Ascending aorta (tissue), 2 donors: Measurements from ENCODE around the gene CD68. TPM values are rescaled to one million over a fixed set of nuclear protein-coding genes. Genes with fewer than 3 reads are reported as not detected.
"Not testable (repeated sequence)": the region's sequence is repeated elsewhere in the genome, so short reads cannot be mapped to it uniquely, and the experiment has no call there.

Experiments used
- DNase-seq, 2 donors: peaks; one replicate each; pipeline ENCODE4 v3.0.0-alpha.2; 2019; ENCODE audit warnings: low spot score in 2 of 2
- H3K27ac ChIP-seq, 2 donors: fragments of 200-600 bp; sonication (generic); one replicate each; pipeline ENCODE4 v1.5.1; 2016 to 2017; ENCODE audit warnings: mild to moderate bottlenecking in 1 of 2
- H3K27me3 ChIP-seq: fragments of 200-600 bp; sonication (generic); one replicate; pipeline ENCODE4 v1.5.1; 2017
- H3K36me3 ChIP-seq, 2 donors: fragments of 200-600 bp; sonication (generic); one replicate each; pipeline ENCODE4 v1.5.1; 2016
- H3K4me1 ChIP-seq, 2 donors: fragments of 200-600 bp; sonication (generic); one replicate each; pipeline ENCODE4 v1.5.1; 2016 to 2017; ENCODE audit warnings: mild to moderate bottlenecking in 1 of 2
- H3K4me3 ChIP-seq, 2 donors: fragments of 200-600 bp; sonication (generic); one replicate each; pipeline ENCODE4 v1.5.1; 2016 to 2017; ENCODE audit warnings: mild to moderate bottlenecking in 1 of 2
- H3K9me3 ChIP-seq, 2 donors: fragments of 200-600 bp; sonication (generic); one replicate each; pipeline ENCODE4 v1.5.1; 2016
- CTCF ChIP-seq, 3 experiments: fragments of 200-600 bp in 2 of 3; fragments of 450-650 bp in 1 of 3; sonication (generic) in 2 of 3; IDR thresholded peaks; one replicate each; pipeline ENCODE4 v1.5.1; 2016 to 2019; ENCODE audit warnings: antibody characterized with exemption in 3 of 3, mild to moderate bottlenecking in 1 of 3, moderate library complexity in 1 of 3
- intact Hi-C: fragments of 100-400 bp; cut with DNase I; formaldehyde crosslinking; loops from one replicate; pipeline ENCODE4 v1.15.1; 2023
- total RNA-seq: library from RNA; depleted of rRNA; stranded (reverse); fragments of >200 nt; gene quantifications from one replicate; pipeline ENCODE4 v1.1.0, GENCODE V29; 2016

CD68 gene
- total RNA-seq, 1 donor from 2014 or later, result 151 TPM

GRCh38 chr17:7591596-7591995, 12.2 kb downstream of the CD68 start:
- H3K9me3 ChIP-seq, result no peaks in the 10 kb centered on the region
- no peak for TF ChIP-seq CTCF (IDR thresholded peaks at IDR 0.05)
- no peak for DNase-seq
- H3K4me1 ChIP-seq, result peaks cover 5 to 15% of the 10 kb centered on the region in 2 donors
- no peak overlapping the region for H3K4me3 ChIP-seq
- peaks cover 53 to 55% of the 10 kb centered on the region in 2 donors for H3K36me3 ChIP-seq
- intact Hi-C loops, result no loop called here
- H3K27me3 ChIP-seq, result no peaks in the 10 kb centered on the region
- H3K27ac ChIP-seq, result no peak overlapping the region

GRCh38 chr17:7592422-7593021, 13.1 kb downstream of the CD68 start:
- no peak overlapping the region for H3K27ac ChIP-seq
- H3K27me3 ChIP-seq, result no peaks in the 10 kb centered on the region
- intact Hi-C loops, result no loop called here
- no peak for DNase-seq
- peaks cover 5 to 15% of the 10 kb centered on the region in 2 donors for H3K4me1 ChIP-seq
- H3K4me3 ChIP-seq, result no peak overlapping the region
- no peak for TF ChIP-seq CTCF (IDR thresholded peaks at IDR 0.05)
- peaks cover 62 to 63% of the 10 kb centered on the region in 2 donors for H3K36me3 ChIP-seq
- H3K9me3 ChIP-seq, result no peaks in the 10 kb centered on the region

- Histone ChIP-seq H3K27ac (no peak overlapping the region), H3K27me3 (no peaks in the 10 kb centered on the region), H3K36me3 (peaks cover 66 to 67% of the 10 kb centered on the region in 2 donors), H3K9me3 (no peaks in the 10 kb centered on the region), H3K4me3 (no peak overlapping the region), H3K4me1 (peaks cover 5 to 12% of the 10 kb centered on the region in 2 donors)
- intact Hi-C loops, result no loop called here
- no peak for TF ChIP-seq CTCF (IDR thresholded peaks at IDR 0.05)
- no peak for DNase-seq
Measured at GRCh38 chr17:7593296-7593695, 13.9 kb downstream of the CD68 start.

GRCh38 chr17:7597561-7597960, 18.1 kb downstream of the CD68 start:
- H3K4me3 ChIP-seq, H3K27ac ChIP-seq, H3K9me3 ChIP-seq, DNase-seq, H3K4me1 ChIP-seq, intact Hi-C loops, H3K27me3 ChIP-seq: not testable (repeated sequence)
- H3K36me3 ChIP-seq, result peaks cover 92 to 96% of the 10 kb centered on the region in 2 donors

- Histone ChIP-seq H3K9me3 (no peaks in the 10 kb centered on the region), H3K4me3 (no peak overlapping the region), H3K27ac (no peak overlapping the region), H3K27me3 (no peaks in the 10 kb centered on the region), H3K4me1 (peaks cover 0 to 3% of the 10 kb centered on the region in 2 donors), H3K36me3 (peaks cover 43 to 49% of the 10 kb centered on the region in 2 donors)
- intact Hi-C loops, result no loop called here
- no peak for DNase-seq
- TF ChIP-seq CTCF (IDR thresholded peaks at IDR 0.05), result no peak
Measured at GRCh38 chr17:7606280-7606679, 26.8 kb downstream of the CD68 start.

- DNase-seq, result no peak
- Histone ChIP-seq H3K36me3 (peaks cover 2 to 10% of the 10 kb centered on the region in 2 donors), H3K9me3 (no peaks in the 10 kb centered on the region), H3K4me1 (peaks cover 0 to 26% of the 10 kb centered on the region in 2 donors), H3K4me3 (no peak overlapping the region), H3K27ac (no peak overlapping the region), H3K27me3 (no peaks in the 10 kb centered on the region)
- intact Hi-C loops, result loop anchor here (10.0 kb wide), 1 partner anchor 234 kb away; no protein-coding TSS in a partner anchor
- no peak for TF ChIP-seq CTCF (IDR thresholded peaks at IDR 0.05)
Measured at GRCh38 chr17:7610641-7611040, 31.2 kb downstream of the CD68 start.
